Loucy (cell line): ENCODE data around the gene CCIN.

Experiments used
- H2AFZ ChIP-seq: fragments of 200-600 bp; sonication (generic); 2 replicates; pipeline ENCODE4 v1.6.0; 2016; ENCODE audit warnings: antibody characterized with exemption, mild to moderate bottlenecking, low read length, moderate library complexity
- H3F3A ChIP-seq: fragments of 200-600 bp; 2 replicates; pipeline ENCODE4 v1.6.0; 2016; ENCODE audit warnings: antibody characterized with exemption, low read depth, mild to moderate bottlenecking
- H3K27me3 ChIP-seq: fragments of 200-600 bp; sonication (generic); 2 replicates; pipeline ENCODE4 v1.6.1; 2014; ENCODE audit warnings: low read length, mild to moderate bottlenecking; ENCODE audit not compliant: insufficient read depth, poor library complexity, severe bottlenecking
- H3K36me3 ChIP-seq: fragments of 200-600 bp; sonication (generic); 2 replicates; pipeline ENCODE4 v1.6.1; 2016; ENCODE audit warnings: low read length; ENCODE audit not compliant: insufficient read depth
- H3K4me1 ChIP-seq: fragments of 200-600 bp; sonication (generic); 2 replicates; pipeline ENCODE4 v1.5.1; 2014; ENCODE audit warnings: low read length, mild to moderate bottlenecking; ENCODE audit not compliant: insufficient read depth, poor library complexity, severe bottlenecking
- H3K4me2 ChIP-seq: fragments of 200-600 bp; sonication (generic); 2 replicates; pipeline ENCODE4 v1.6.0; 2014; ENCODE audit warnings: antibody characterized with exemption, low read length, low read depth, mild to moderate bottlenecking; ENCODE audit not compliant: poor library complexity, severe bottlenecking
- H3K4me3 ChIP-seq: fragments of 200-600 bp; sonication (generic); 2 replicates; pipeline ENCODE4 v1.5.1; 2014; ENCODE audit warnings: low read length, mild to moderate bottlenecking, mixed read lengths; ENCODE audit not compliant: poor library complexity, severe bottlenecking
- H3K79me2 ChIP-seq: fragments of 200-600 bp; sonication (generic); 2 replicates; pipeline ENCODE4 v1.6.1; 2014; ENCODE audit warnings: low read length; ENCODE audit not compliant: insufficient read depth
- H3K9ac ChIP-seq: fragments of 200-600 bp; sonication (generic); 2 replicates; pipeline ENCODE4 v1.6.0; 2014; ENCODE audit warnings: mild to moderate bottlenecking, low read depth, low read length, moderate library complexity; ENCODE audit not compliant: poor library complexity, severe bottlenecking
- H3K9me2 ChIP-seq: fragments of 200-600 bp; sonication (generic); replicated peaks from 2 replicates; pipeline ENCODE4 v1.6.1; 2016; ENCODE audit warnings: low read depth, low read length, mixed read lengths
- H3K9me3 ChIP-seq: fragments of 200-600 bp; sonication (generic); 2 replicates; pipeline ENCODE4 v1.6.1; 2014; ENCODE audit warnings: mild to moderate bottlenecking, antibody characterized with exemption, low read length, low read depth; ENCODE audit not compliant: insufficient read depth
- H4K20me1 ChIP-seq: fragments of 200-600 bp; sonication (generic); 2 replicates; pipeline ENCODE4 v1.6.0; 2014; ENCODE audit warnings: antibody characterized with exemption, low read length, mild to moderate bottlenecking; ENCODE audit not compliant: insufficient read depth, poor library complexity, severe bottlenecking
- EZH2phosphoT487 ChIP-seq: fragments of 200-600 bp; IDR thresholded peaks from 2 replicates; pipeline ENCODE4 v1.6.1; 2018; ENCODE audit warnings: antibody characterized with exemption, mild to moderate bottlenecking, moderate library complexity, borderline replicate concordance
- TF ChIP-seq, protein P1 (sequence below): fragments of 200-600 bp; sonication (generic); conservative IDR thresholded peaks from 2 replicates; pipeline ENCODE4 v1.5.1; 2014; ENCODE audit warnings: mild to moderate bottlenecking, antibody characterized with exemption, low read length

CCIN gene

DNA sequence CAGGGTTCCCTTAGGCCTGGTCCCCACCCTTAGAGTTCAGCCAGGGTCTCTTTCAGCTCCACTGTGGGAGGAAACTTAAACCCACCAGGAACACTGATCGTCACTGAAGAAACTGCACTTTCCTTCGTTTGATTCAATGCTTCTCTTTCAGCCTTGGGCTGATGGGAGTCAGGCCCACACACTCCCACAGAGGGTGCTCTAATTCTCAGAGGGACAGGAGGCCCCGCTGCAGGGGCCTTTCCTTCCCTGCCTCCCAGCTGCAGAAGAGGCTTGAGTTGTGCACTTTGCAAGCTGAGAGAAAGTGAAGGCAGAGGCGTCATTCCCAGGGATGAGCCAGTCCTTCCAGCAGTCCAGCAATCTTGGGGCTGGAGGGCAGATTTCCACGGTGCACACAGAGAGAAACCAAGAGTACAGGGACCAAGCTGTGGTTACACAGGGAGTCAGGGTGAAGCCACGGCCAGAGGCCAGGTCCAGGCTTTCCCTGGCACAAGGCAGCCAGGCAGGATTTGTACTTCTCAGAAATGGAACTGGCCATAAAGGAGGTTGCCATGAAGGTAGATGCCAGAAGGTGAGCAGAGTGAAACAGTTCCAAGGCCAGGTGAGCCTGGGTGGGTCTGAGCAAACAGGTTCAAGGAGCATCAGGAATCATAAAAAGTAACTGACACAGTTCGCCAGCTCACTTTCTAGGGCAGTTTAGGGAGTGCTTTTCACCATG, 43.0 kb upstream of the CCIN start:
- H3K36me3 ChIP-seq = no peaks in the 10 kb centered on the region; the same call in 1 of the 2 replicates
- H3K79me2 ChIP-seq = no peaks in the 10 kb centered on the region
- peaks cover 26% of the 10 kb centered on the region for H3K4me1 ChIP-seq
- H3F3A ChIP-seq = no peaks in the 10 kb centered on the region
- H4K20me1 ChIP-seq = no peaks in the 10 kb centered on the region
- no peak overlapping the region for H3K9ac ChIP-seq
- no peak overlapping the region for H3K4me2 ChIP-seq
- no peaks in the 10 kb centered on the region for H3K9me2 ChIP-seq
- no peak overlapping the region for H3K4me3 ChIP-seq
- no peaks in the 10 kb centered on the region for H3K9me3 ChIP-seq
- H2AFZ ChIP-seq = no peak overlapping the region
- TF ChIP-seq EZH2phosphoT487 = no peak
- TF ChIP-seq, protein P1, sequence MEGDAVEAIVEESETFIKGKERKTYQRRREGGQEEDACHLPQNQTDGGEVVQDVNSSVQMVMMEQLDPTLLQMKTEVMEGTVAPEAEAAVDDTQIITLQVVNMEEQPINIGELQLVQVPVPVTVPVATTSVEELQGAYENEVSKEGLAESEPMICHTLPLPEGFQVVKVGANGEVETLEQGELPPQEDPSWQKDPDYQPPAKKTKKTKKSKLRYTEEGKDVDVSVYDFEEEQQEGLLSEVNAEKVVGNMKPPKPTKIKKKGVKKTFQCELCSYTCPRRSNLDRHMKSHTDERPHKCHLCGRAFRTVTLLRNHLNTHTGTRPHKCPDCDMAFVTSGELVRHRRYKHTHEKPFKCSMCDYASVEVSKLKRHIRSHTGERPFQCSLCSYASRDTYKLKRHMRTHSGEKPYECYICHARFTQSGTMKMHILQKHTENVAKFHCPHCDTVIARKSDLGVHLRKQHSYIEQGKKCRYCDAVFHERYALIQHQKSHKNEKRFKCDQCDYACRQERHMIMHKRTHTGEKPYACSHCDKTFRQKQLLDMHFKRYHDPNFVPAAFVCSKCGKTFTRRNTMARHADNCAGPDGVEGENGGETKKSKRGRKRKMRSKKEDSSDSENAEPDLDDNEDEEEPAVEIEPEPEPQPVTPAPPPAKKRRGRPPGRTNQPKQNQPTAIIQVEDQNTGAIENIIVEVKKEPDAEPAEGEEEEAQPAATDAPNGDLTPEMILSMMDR = peak; percentile 25; the same call in 1 of the 2 replicates
- H3K27me3 ChIP-seq = no peaks in the 10 kb centered on the region

DNA sequence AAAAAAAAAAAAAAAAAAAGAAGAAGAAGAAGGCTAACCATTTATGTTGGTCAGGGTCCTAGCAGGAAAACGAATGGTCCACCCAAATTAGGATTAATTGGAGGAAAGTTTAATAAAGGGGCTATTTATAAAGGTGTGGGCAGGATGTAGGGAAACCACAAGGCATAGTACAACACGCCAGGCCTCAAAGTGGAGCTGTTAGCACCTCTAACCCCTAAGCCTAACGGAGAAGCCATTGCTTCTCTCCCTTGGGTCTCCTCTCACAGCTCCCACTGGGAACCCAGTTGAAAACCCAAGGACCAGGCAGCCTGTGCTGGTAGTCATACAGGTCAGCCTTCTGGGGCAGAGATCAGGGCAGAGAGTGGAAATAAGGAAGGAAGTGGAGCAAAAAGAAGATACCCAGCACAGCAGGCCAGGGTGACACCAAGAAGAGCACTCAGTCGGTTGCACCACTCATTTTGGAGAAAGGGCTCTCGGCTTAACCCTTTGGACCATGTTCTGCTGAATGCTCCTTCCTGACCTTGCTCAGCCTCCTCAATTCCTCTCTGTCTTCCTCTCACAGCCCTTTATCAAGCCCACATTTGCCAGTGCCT, 41.4 kb upstream of the CCIN start:
- Histone ChIP-seq H3K36me3 (no peaks in the 10 kb centered on the region; the same call in 1 of the 2 replicates), H3K27me3 (no peaks in the 10 kb centered on the region), H4K20me1 (no peaks in the 10 kb centered on the region), H3K4me3 (no peak overlapping the region), H3K9ac (peak overlapping the region; percentile 13), H3K79me2 (no peaks in the 10 kb centered on the region), H2AFZ (peak overlapping the region; percentile 72), H3K9me2 (no peaks in the 10 kb centered on the region), H3F3A (no peaks in the 10 kb centered on the region), H3K4me1 (peaks cover 26% of the 10 kb centered on the region), H3K9me3 (no peaks in the 10 kb centered on the region), H3K4me2 (peak overlapping the region; percentile 25)
- TF ChIP-seq EZH2phosphoT487 = no peak
- TF ChIP-seq, protein P1 = no peak

DNA sequence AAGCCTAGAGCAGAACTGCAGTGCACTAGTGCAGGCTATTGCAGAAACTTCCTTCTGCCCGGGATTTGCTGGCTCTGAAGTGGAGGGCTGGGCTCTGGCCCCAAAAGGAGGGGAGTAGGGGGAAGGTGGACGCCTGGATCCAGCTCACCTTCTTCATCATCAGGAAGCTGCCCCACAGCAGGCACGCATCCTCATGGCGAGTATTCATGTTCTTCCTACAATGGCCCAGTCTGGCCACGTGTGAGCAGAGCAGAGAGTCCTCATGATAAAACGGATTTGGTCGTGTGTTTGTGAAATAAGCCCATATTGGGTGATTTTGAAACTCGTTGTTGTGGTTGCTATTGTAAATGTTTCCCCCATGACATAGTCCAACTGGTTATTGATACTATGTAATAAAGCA, 40.8 kb upstream of the CCIN start:
- Histone ChIP-seq H3K36me3 (no peaks in the 10 kb centered on the region), H2AFZ (peak overlapping the region; percentile 72), H3K4me2 (peak overlapping the region; percentile 25), H3K4me1 (peaks cover 26% of the 10 kb centered on the region), H3K9me2 (no peaks in the 10 kb centered on the region), H3K4me3 (no peak overlapping the region), H4K20me1 (no peaks in the 10 kb centered on the region), H3K9ac (peak overlapping the region; percentile 13), H3K9me3 (no peaks in the 10 kb centered on the region), H3F3A (no peaks in the 10 kb centered on the region), H3K79me2 (no peaks in the 10 kb centered on the region), H3K27me3 (no peaks in the 10 kb centered on the region)
- TF ChIP-seq EZH2phosphoT487 = no peak
- TF ChIP-seq, protein P1 = no peak
